IMR-90 (cell line): ENCODE results near the gene MALT1. TPM values are rescaled to one million over a fixed set of nuclear protein-coding genes. Genes with fewer than 3 reads are reported as not detected.

Experiments used
- ATAC-seq: fragments of 200-7000 bp; cut with Tn5 transposase; 2 replicates; pipeline ENCODE4 v1.9.1; 2020; ENCODE audit warnings: low read depth, mild to moderate bottlenecking, moderate library complexity
- BruUV-seq: library from RNA; stranded (reverse); fragments of 400-500 nt; replicated peaks from 2 replicates; lab custom pipeline; 2021; lab: Mats Ljungman, UMichigan
- CTCF ChIA-PET: fragments of 300-600 bp; formaldehyde crosslinking; extraction: SDS; loops from one replicate; lab custom pipeline; 2021; ENCODE audit warnings: antibody characterized with exemption; lab: Yijun Ruan, JAX
- POLR2A ChIA-PET: fragments of 300-600 bp; sonication (Branson Sonifier 250); formaldehyde crosslinking; loops from one replicate; lab custom pipeline; 2022; ENCODE audit warnings: antibody characterized with exemption; ENCODE audit not compliant: unreplicated experiment; lab: Charles Lee
- DNase-seq: peaks from one replicate; pipeline ENCODE4 v3.0.0; 2013
- H2AFZ ChIP-seq: replicated peaks from 2 replicates; pipeline ENCODE3; 2013; ENCODE audit warnings: low read length, mild to moderate bottlenecking; ENCODE audit not compliant: poor library complexity
- H2AK5ac ChIP-seq: 2 replicates; pipeline ENCODE4 v1.6.1; 2013; ENCODE audit warnings: low read depth, low read length, inconsistent platforms
- H2AK9ac ChIP-seq: replicated peaks from 2 replicates; pipeline ENCODE3; 2013; ENCODE audit warnings: mild to moderate bottlenecking, low read depth, low read length, moderate library complexity; ENCODE audit not compliant: poor library complexity
- H2BK120ac ChIP-seq: 2 replicates; pipeline ENCODE4 v1.6.1; 2013; ENCODE audit warnings: low read depth, low read length, inconsistent platforms
- H2BK15ac ChIP-seq: 3 replicates; pipeline ENCODE4 v1.6.1; 2013; ENCODE audit warnings: low read depth, low read length, inconsistent platforms
- H2BK20ac ChIP-seq: 2 replicates; pipeline ENCODE4 v1.6.1; 2013; ENCODE audit warnings: low read depth, mild to moderate bottlenecking, inconsistent platforms, low read length, moderate library complexity
- H2BK5ac ChIP-seq: 2 replicates; pipeline ENCODE4 v1.6.1; 2013; ENCODE audit warnings: mild to moderate bottlenecking, low read depth, low read length, inconsistent platforms; ENCODE audit not compliant: poor library complexity, severe bottlenecking
- H3K14ac ChIP-seq: replicated peaks from 2 replicates; pipeline ENCODE4 v1.6.1; 2013; ENCODE audit warnings: low read depth, low read length, inconsistent platforms
- H3K18ac ChIP-seq: 2 replicates; pipeline ENCODE4 v1.6.1; 2013; ENCODE audit warnings: low read depth, low read length, control low read depth
- H3K23ac ChIP-seq: 2 replicates; pipeline ENCODE4 v1.6.1; 2013; ENCODE audit warnings: low read depth, low read length, inconsistent platforms
- H3K27ac ChIP-seq: 2 replicates; pipeline ENCODE4 v1.5.1; 2013; ENCODE audit warnings: mild to moderate bottlenecking, control low read depth, low read length; ENCODE audit not compliant: insufficient read depth
- H3K27me3 ChIP-seq: 2 replicates; pipeline ENCODE4 v1.6.1; 2013; ENCODE audit warnings: low read length; ENCODE audit not compliant: control insufficient read depth, insufficient read depth
- H3K36me3 ChIP-seq: 2 replicates; pipeline ENCODE4 v1.6.1; 2013; ENCODE audit warnings: low read length, mixed read lengths; ENCODE audit not compliant: control insufficient read depth, insufficient read depth
- H3K4ac ChIP-seq: 2 replicates; pipeline ENCODE4 v1.6.1; 2013; ENCODE audit warnings: low read depth, low read length, inconsistent platforms
- H3K4me1 ChIP-seq: 2 replicates; pipeline ENCODE4 v1.6.1; 2013; ENCODE audit warnings: low read length, mixed read lengths; ENCODE audit not compliant: control insufficient read depth, insufficient read depth
- H3K4me2 ChIP-seq: 2 replicates; pipeline ENCODE4 v1.6.1; 2013; ENCODE audit warnings: low read depth, mild to moderate bottlenecking, control low read depth, low read length, moderate library complexity
- H3K4me3 ChIP-seq: 2 replicates; pipeline ENCODE4 v1.5.1; 2013; ENCODE audit warnings: low read depth, mild to moderate bottlenecking, control low read depth, low read length, moderate library complexity; ENCODE audit not compliant: insufficient read depth
- H3K56ac ChIP-seq: 2 replicates; pipeline ENCODE4 v1.6.1; 2013; ENCODE audit warnings: low read length, inconsistent platforms; ENCODE audit not compliant: insufficient read depth; ENCODE audit errors: extremely low read depth
- H3K79me1 ChIP-seq, 2 experiments: 2 replicates each; pipeline ENCODE4 v1.6.1; 2013; ENCODE audit warnings: low read length in 2 of 2, inconsistent platforms in 1 of 2, low read depth in 1 of 2
- H3K9ac ChIP-seq: 2 replicates; pipeline ENCODE4 v1.6.1; 2013; ENCODE audit warnings: low read depth, low read length, control low read depth
- H3K9me1 ChIP-seq: 2 replicates; pipeline ENCODE4 v1.6.1; 2013; ENCODE audit warnings: low read length, inconsistent platforms; ENCODE audit not compliant: insufficient read depth
- H3K9me3 ChIP-seq: 2 replicates; pipeline ENCODE4 v1.6.1; 2013; ENCODE audit warnings: low read length; ENCODE audit not compliant: control insufficient read depth, insufficient read depth
- H4K20me1 ChIP-seq: 2 replicates; pipeline ENCODE4 v1.6.1; 2013; ENCODE audit warnings: low read length, inconsistent platforms; ENCODE audit not compliant: insufficient read depth
- H4K5ac ChIP-seq: 2 replicates; pipeline ENCODE4 v1.6.1; 2013; ENCODE audit warnings: mild to moderate bottlenecking, low read depth, low read length, control low read depth
- H4K8ac ChIP-seq, 2 experiments: 2 replicates each; pipeline ENCODE4 v1.6.1; 2013; ENCODE audit warnings: low read depth in 2 of 2, low read length in 2 of 2, control low read depth in 1 of 2, inconsistent platforms in 1 of 2
- H4K91ac ChIP-seq: 2 replicates; pipeline ENCODE4 v1.6.1; 2013; ENCODE audit warnings: low read depth, low read length, inconsistent platforms; ENCODE audit not compliant: insufficient read depth
- CEBPB ChIP-seq: IDR thresholded peaks from 2 replicates; pipeline ENCODE4 v1.6.1; 2012; ENCODE audit warnings: low read depth, low read length, improper control_type of control experiment
- CHD1 ChIP-seq: IDR thresholded peaks from 2 replicates; pipeline ENCODE4 v1.6.1; 2012; ENCODE audit warnings: low read depth, low read length, improper control_type of control experiment
- FOS ChIP-seq: fragments of 150-350 bp; IDR thresholded peaks from 2 replicates; pipeline ENCODE4 v1.6.1; 2016; ENCODE audit warnings: low read depth, low read length
- NFE2L2 ChIP-seq: fragments of 150-350 bp; IDR thresholded peaks from 2 replicates; pipeline ENCODE4 v1.6.1; 2016; ENCODE audit warnings: low read depth, mild to moderate bottlenecking, low read length
- POLR2A ChIP-seq: IDR thresholded peaks from 2 replicates; pipeline ENCODE4 v1.6.1; 2012; ENCODE audit warnings: mild to moderate bottlenecking, low read depth, low read length
- WGBS, 2 experiments: methylation state at CpG; one replicate each; pipeline versions ENCODE4 v1.1.5 to v1.1.7; 2013; ENCODE audit warnings: missing lambda C conversion rate in 2 of 2; ENCODE audit not compliant: insufficient read length in 1 of 2; ENCODE audit errors: extremely low coverage in 2 of 2; 5-methylcytosine and 5-hydroxymethylcytosine counted together
- dilution Hi-C: fragments of 300-500 bp; cut with HindIII; formaldehyde crosslinking; loops from one replicate; pipeline ENCODE4 v1.14.3; 2018; ENCODE audit warnings: low sequenced_read_pairs; ENCODE audit not compliant: unreplicated experiment
- in situ Hi-C: fragments of 300-500 bp; cut with MboI; formaldehyde crosslinking; loops from 3 replicates; pipeline ENCODE4 v1.14.3; 2019; ENCODE audit warnings: low sequenced_read_pairs, inconsistent platforms, mixed read lengths
- intact Hi-C: fragments of 100-400 bp; cut with micrococcal nuclease; formaldehyde crosslinking; loops from 2 replicates; pipeline ENCODE4 v1.10.0; 2022
- polyA plus RNA-seq, 3 experiments: library from polyadenylated mRNA; depleted of rRNA; stranded (reverse); fragments of >200 nt; gene quantifications; 2 replicates each; pipeline ENCODE4 v1.2.3, GENCODE V29; 2012; ENCODE audit warnings: low replicate concordance in 1 of 3
- total RNA-seq: library from RNA; depleted of rRNA; stranded (reverse); fragments of >200 nt; gene quantifications from 2 replicates; pipeline ENCODE4 v1.2.3, GENCODE V29; 2012

MALT1 gene
- total and polyA plus RNA-seq, 2 of the 4 experiments (the other 2 are of a cell fraction) = 8.3 to 25.3 TPM

GRCh38 chr18:58668211-58668610, 3.1 kb upstream of the MALT1 start:
- H3K79me1 ChIP-seq = peaks cover 7 to 16% of the 10 kb centered on the region in 2 experiments; a peak in 3 of 4 replicates
- H3K23ac ChIP-seq = no peak overlapping the region
- peak overlapping the region in 1 of 2 experiments; percentile 43; a peak in 1 of 4 replicates for H4K8ac ChIP-seq
- no peak overlapping the region for H3K9ac ChIP-seq
- intact Hi-C loops = no loop called here
- no peak overlapping the region for H2AFZ ChIP-seq
- TF ChIP-seq CEBPB (no peak), NFE2L2 (no peak), FOS (no peak), CHD1 (no peak), POLR2A (no peak)
- no peak overlapping the region; the same call in 1 of the 2 replicates for H2BK20ac ChIP-seq
- POLR2A ChIA-PET = no interaction called here
- H2BK5ac ChIP-seq = no peak overlapping the region
- BruUV-seq = no TSS peak
- H3K4me3 ChIP-seq = no peak overlapping the region
- H4K20me1 ChIP-seq = peaks cover 3% of the 10 kb centered on the region; the same call in 1 of the 2 replicates
- no peak overlapping the region for H3K27ac ChIP-seq
- no peak overlapping the region for H3K4me2 ChIP-seq
- peak overlapping the region; percentile 61; the same call in 1 of the 2 replicates for H3K4ac ChIP-seq
- peak overlapping the region; percentile 72; the same call in 1 of the 2 replicates for H2AK5ac ChIP-seq
- H3K27me3 ChIP-seq = no peaks in the 10 kb centered on the region
- no peaks in the 10 kb centered on the region for H3K9me3 ChIP-seq
- CTCF ChIA-PET = no interaction called here
- WGBS, 2 experiments = 100% methylated on average over 1 of the region's 2 CpGs; no CpG with 5 or more reads in 1 of the 2 experiments
- no peak overlapping the region for H4K91ac ChIP-seq
- no peak overlapping the region for H2AK9ac ChIP-seq
- H3K36me3 ChIP-seq = no peaks in the 10 kb centered on the region
- DNase-seq (no peak), ATAC-seq (no peak)
- no peak overlapping the region for H3K14ac ChIP-seq
- H3K56ac ChIP-seq = no peak overlapping the region
- H4K5ac ChIP-seq = no peak overlapping the region
- in situ Hi-C loops = no loop called here
- H3K9me1 ChIP-seq = peaks cover 3% of the 10 kb centered on the region; the same call in 1 of the 2 replicates
- peaks cover 8% of the 10 kb centered on the region for H3K4me1 ChIP-seq
- no peak overlapping the region for H2BK120ac ChIP-seq
- no peak overlapping the region for H2BK15ac ChIP-seq
- dilution Hi-C loops = no loop called here
- no peak overlapping the region; the same call in 1 of the 2 replicates for H3K18ac ChIP-seq
